Measurements from ENCODE around the gene ATP6AP1. TPM values are rescaled to one million over a fixed set of nuclear protein-coding genes. Genes with fewer than 3 reads are reported as not detected.

Gene ATP6AP1
- total and polyA plus RNA-seq, 9 of the 15 experiments (the other 6 are each of a cell fraction or from before 2014, with no cell fraction given): 8.3 to 90.5 (median 52.9) TPM

DNA sequence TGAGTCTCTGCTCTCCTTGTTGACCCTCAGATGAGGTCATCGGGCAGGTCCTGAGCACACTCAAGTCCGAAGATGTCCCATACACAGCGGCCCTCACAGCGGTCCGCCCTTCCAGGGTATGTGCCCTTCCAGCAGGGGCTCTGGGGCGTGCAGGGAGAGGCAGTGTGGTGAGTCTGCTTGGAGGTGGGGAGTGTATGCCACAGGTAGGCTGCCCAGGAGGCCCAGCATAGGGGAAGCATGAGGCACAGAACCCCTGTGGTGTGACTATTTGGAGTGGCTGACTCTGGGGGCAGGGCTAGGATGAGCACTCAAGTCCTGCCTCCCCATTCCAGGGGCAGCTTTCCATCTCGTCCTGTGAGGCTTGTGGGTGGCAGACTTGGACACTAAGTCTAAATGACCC is 5.1 kb downstream of the ATP6AP1 start:
- Histone ChIP-seq H3K36me3 (ENCODE audit: control insufficient read depth, insufficient read depth, low read length) (peaks cover 64% of the 10 kb centered on the region; the same call in 2 of the 3 replicates), H3K79me2 (ENCODE audit: control insufficient read depth, insufficient read depth, low read length) (peaks cover 41% of the 10 kb centered on the region), H2AFZ (ENCODE audit: low read depth, low read length) (no peak overlapping the region), H3K27me3 (ENCODE audit: control insufficient read depth in 2 of 2, insufficient read depth in 2 of 2, low read length in 2 of 2) (no peaks in the 10 kb centered on the region), H3K27ac (ENCODE audit: extremely low read depth, low read depth, low read length) (no peak overlapping the region), H3K4me3 (no peak overlapping the region), H3K4me1 (replicated peaks in 1 of 2; ENCODE audit: control insufficient read depth in 2 of 2, insufficient read depth in 2 of 2, low read length in 2 of 2) (peaks cover 23 to 66% of the 10 kb centered on the region in 2 experiments; a peak in 4 of 5 replicates), H3K9me1 (ENCODE audit: control insufficient read depth, insufficient read depth, low read length) (peaks cover under 1% of the 10 kb centered on the region), H3K4me2 (ENCODE audit: insufficient read depth, low read length) (no peak overlapping the region), H3K9ac (ENCODE audit: insufficient read depth in 1 of 2, low read depth in 2 of 2, low read length in 2 of 2) (no peak overlapping the region; a peak in 1 of 4 replicates), H4K20me1 (replicated peaks; ENCODE audit: control insufficient read depth, insufficient read depth, low read length) (peaks cover 3% of the 10 kb centered on the region; the same call in 1 of the 2 replicates), H3K9me3 (replicated peaks; ENCODE audit: control insufficient read depth, insufficient read depth, low read depth, low read length) (no peaks in the 10 kb centered on the region)
- ATAC-seq (no peak), DNase-seq (ENCODE audit: extremely low read depth in 1 of 4, low spot score in 3 of 4) (no peak), FAIRE-seq (no peak)
- in situ Hi-C loops (cut with MboI) (no loop called here), intact Hi-C loops (cut with micrococcal nuclease) (no loop called here)
- no peak for TF ChIP-seq STAT5A (IDR thresholded peaks at IDR 0.05; ENCODE audit: borderline replicate concordance, low read length)
- TF ChIP-seq GATAD2B (IDR thresholded peaks at IDR 0.05; ENCODE audit: borderline replicate concordance): no peak
- TF ChIP-seq FOS (IDR thresholded peaks at IDR 0.05; ENCODE audit: extremely low read depth, insufficient read length): no peak
- TF ChIP-seq, protein P1, sequence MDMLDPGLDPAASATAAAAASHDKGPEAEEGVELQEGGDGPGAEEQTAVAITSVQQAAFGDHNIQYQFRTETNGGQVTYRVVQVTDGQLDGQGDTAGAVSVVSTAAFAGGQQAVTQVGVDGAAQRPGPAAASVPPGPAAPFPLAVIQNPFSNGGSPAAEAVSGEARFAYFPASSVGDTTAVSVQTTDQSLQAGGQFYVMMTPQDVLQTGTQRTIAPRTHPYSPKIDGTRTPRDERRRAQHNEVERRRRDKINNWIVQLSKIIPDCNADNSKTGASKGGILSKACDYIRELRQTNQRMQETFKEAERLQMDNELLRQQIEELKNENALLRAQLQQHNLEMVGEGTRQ (CRISPR knock-in tag; IDR thresholded peaks at IDR 0.05): no peak
- TF ChIP-seq, protein P2, sequence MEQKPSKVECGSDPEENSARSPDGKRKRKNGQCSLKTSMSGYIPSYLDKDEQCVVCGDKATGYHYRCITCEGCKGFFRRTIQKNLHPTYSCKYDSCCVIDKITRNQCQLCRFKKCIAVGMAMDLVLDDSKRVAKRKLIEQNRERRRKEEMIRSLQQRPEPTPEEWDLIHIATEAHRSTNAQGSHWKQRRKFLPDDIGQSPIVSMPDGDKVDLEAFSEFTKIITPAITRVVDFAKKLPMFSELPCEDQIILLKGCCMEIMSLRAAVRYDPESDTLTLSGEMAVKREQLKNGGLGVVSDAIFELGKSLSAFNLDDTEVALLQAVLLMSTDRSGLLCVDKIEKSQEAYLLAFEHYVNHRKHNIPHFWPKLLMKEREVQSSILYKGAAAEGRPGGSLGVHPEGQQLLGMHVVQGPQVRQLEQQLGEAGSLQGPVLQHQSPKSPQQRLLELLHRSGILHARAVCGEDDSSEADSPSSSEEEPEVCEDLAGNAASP (IDR thresholded peaks at IDR 0.05): no peak
- TF ChIP-seq, protein P3, sequence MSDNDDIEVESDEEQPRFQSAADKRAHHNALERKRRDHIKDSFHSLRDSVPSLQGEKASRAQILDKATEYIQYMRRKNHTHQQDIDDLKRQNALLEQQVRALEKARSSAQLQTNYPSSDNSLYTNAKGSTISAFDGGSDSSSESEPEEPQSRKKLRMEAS (CRISPR knock-in tag; IDR thresholded peaks at IDR 0.05): no peak
- TF ChIP-seq ZNF165 (CRISPR knock-in tag; IDR thresholded peaks at IDR 0.05; ENCODE audit: borderline replicate concordance): no peak
- TF ChIP-seq ZNF589 (CRISPR knock-in tag; IDR thresholded peaks at IDR 0.05; ENCODE audit: low read depth): no peak
- TF ChIP-seq KLF6 (CRISPR knock-in tag; IDR thresholded peaks at IDR 0.05; ENCODE audit: borderline replicate concordance): no peak
- 79% methylated on average over 2 of the region's 7 CpGs for whole genome bisulfite sequencing (ENCODE audit: insufficient coverage, low coverage, missing lambda C conversion rate)
- BruUV-seq (replicated peaks): no TSS peak
- POLR2A ChIA-PET: no interaction called here
- CTCF ChIA-PET (ENCODE audit: low intra/inter-chr PET ratio): no interaction called here

All from K562 (cell line).